ENCODE measurements around the gene PLA2G4A. TPM values are rescaled to one million over a fixed set of nuclear protein-coding genes. Genes with fewer than 3 reads are reported as not detected.

Gene PLA2G4A
- total RNA-seq, 1 experiment from 2014 or later: 0.39 TPM

- no peaks in the 10 kb centered on the region for H3K23me2 ChIP-seq (ENCODE audit: insufficient read length, low read depth, low read length, poor library complexity, severe bottlenecking)
- H3K9me3 ChIP-seq (ENCODE audit: control insufficient read depth, low read depth, low read length): no peaks in the 10 kb centered on the region
- H3K4me1 ChIP-seq (ENCODE audit: insufficient read depth, low read length): no peaks in the 10 kb centered on the region
- no peak overlapping the region for H4K5ac ChIP-seq (ENCODE audit: insufficient read length, low read depth, low read length)
- no peak overlapping the region for H2BK120ac ChIP-seq (ENCODE audit: low read depth, low read length, poor library complexity, severe bottlenecking)
- DNase-seq: no peak
- H3K56ac ChIP-seq (ENCODE audit: insufficient read length, low read depth, low read length): no peak overlapping the region
- WGBS (ENCODE audit: extremely low coverage, insufficient read length, low lambda C conversion rate): no CpG with 5 or more reads among the region's 3 CpGs
- H2BK20ac ChIP-seq (ENCODE audit: low read depth, low read length, poor library complexity, severe bottlenecking): no peak overlapping the region
- H3K9ac ChIP-seq (ENCODE audit: extremely low read depth, insufficient read length, low read length): no peak overlapping the region
- H3K27ac ChIP-seq (ENCODE audit: insufficient read length, low read depth, low read length): no peak overlapping the region
- no peak overlapping the region for H4K91ac ChIP-seq (ENCODE audit: insufficient read length, low read depth, low read length)
- H3K27ac Mint-ChIP-seq: no peak overlapping the region
- H3T11ph ChIP-seq (ENCODE audit: low read length): no peak overlapping the region
- H2AFZ ChIP-seq (ENCODE audit: low read length): no peak overlapping the region
- no peak overlapping the region for H2AK5ac ChIP-seq (ENCODE audit: insufficient read length, low read length)
- no peaks in the 10 kb centered on the region for H3K9me3 Mint-ChIP-seq
- H3K27me3 Mint-ChIP-seq (ENCODE audit: low read depth): 0 out of 2 replicates have a peak, but pooled peaks cover 2% of the 10 kb centered on the region
- H3K79me1 ChIP-seq (ENCODE audit: insufficient read depth, low read depth, low read length, poor library complexity, severe bottlenecking): no peaks in the 10 kb centered on the region
- H4K20me1 ChIP-seq (ENCODE audit: control insufficient read depth, insufficient read depth, insufficient read length): no peaks in the 10 kb centered on the region
- no peak overlapping the region for H3K23ac ChIP-seq (ENCODE audit: insufficient read length, low read depth, low read length)
- H3K4ac ChIP-seq (ENCODE audit: low read depth, low read length): no peak overlapping the region
- H2BK12ac ChIP-seq (ENCODE audit: insufficient read length, low read depth, low read length): no peak overlapping the region
- no peaks in the 10 kb centered on the region for H3K27me3 ChIP-seq (ENCODE audit: insufficient read depth, low read length)
- no peak overlapping the region for H3K18ac ChIP-seq (ENCODE audit: insufficient read length, low read depth, low read length)
- H4K8ac ChIP-seq (replicated peaks; ENCODE audit: insufficient read length, low read depth, low read length): no peak overlapping the region
- H3K4me3 Mint-ChIP-seq: no peak overlapping the region
- H3K4me1 Mint-ChIP-seq: no peaks in the 10 kb centered on the region
- H3K4me2 ChIP-seq (ENCODE audit: insufficient read depth, insufficient read length, low read length): no peak overlapping the region
- H3K79me2 ChIP-seq (ENCODE audit: insufficient read depth, low read length): no peaks in the 10 kb centered on the region
- H2BK15ac ChIP-seq (ENCODE audit: low read depth, low read length): no peak overlapping the region
- no peak overlapping the region for H3K14ac ChIP-seq (ENCODE audit: insufficient read depth, low read length)
- no peak for TF ChIP-seq CTCF (conservative IDR thresholded peaks at IDR 0.05)
- H3K36me3 Mint-ChIP-seq (ENCODE audit: insufficient read depth in 1 of 3, low read depth in 3 of 3): no peaks in the 10 kb centered on the region; a peak in 1 of 7 replicates
- H2BK5ac ChIP-seq (ENCODE audit: insufficient read length, low read length): no peak overlapping the region
These were observed 6.7 kb downstream of the PLA2G4A start for GRCh38 chr1:186835448-186835847.
